AG10803 (cell line): ENCODE measurements around the gene THAP11.

ENCODE experiments used
- DNase-seq: peaks from one replicate; pipeline ENCODE4 v3.0.0; 2010; ENCODE audit warnings: low read depth
- H3K4me3 ChIP-seq: 2 replicates; pipeline ENCODE4 v1.5.1; 2011; ENCODE audit warnings: mild to moderate bottlenecking, low read length, control low read depth
- TF ChIP-seq, protein P1 (sequence below): conservative IDR thresholded peaks from 2 replicates; pipeline ENCODE4 v1.5.1; 2011; ENCODE audit warnings: mild to moderate bottlenecking, low read length, control low read depth, inconsistent platforms

Gene THAP11

DNA sequence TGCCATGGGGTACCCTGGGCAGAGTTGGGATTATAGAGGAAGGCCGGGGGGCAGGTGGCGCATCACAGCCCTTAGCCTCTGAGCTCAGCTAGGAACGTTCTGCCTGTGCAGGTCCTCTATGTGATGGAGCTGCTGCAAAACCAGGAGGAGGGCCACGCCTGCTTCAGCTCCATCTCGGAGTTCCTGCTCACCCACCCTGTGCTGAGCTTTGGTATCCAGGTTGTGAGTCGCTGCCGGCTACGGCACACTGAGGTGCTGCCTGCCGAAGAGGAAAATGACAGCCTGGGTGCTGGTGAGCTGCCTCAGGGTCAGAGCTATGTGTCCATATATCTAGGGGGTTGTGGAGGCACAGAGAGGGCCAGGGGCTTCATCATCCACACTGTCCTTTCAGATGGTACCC lies 36.7 kb downstream of the THAP11 start:
- TF ChIP-seq, protein P1, sequence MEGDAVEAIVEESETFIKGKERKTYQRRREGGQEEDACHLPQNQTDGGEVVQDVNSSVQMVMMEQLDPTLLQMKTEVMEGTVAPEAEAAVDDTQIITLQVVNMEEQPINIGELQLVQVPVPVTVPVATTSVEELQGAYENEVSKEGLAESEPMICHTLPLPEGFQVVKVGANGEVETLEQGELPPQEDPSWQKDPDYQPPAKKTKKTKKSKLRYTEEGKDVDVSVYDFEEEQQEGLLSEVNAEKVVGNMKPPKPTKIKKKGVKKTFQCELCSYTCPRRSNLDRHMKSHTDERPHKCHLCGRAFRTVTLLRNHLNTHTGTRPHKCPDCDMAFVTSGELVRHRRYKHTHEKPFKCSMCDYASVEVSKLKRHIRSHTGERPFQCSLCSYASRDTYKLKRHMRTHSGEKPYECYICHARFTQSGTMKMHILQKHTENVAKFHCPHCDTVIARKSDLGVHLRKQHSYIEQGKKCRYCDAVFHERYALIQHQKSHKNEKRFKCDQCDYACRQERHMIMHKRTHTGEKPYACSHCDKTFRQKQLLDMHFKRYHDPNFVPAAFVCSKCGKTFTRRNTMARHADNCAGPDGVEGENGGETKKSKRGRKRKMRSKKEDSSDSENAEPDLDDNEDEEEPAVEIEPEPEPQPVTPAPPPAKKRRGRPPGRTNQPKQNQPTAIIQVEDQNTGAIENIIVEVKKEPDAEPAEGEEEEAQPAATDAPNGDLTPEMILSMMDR: no peak
- no peak overlapping the region for H3K4me3 ChIP-seq
- DNase-seq: no peak

- no peak for DNase-seq
- TF ChIP-seq, protein P1: no peak
- no peak overlapping the region for H3K4me3 ChIP-seq
Measured at GRCh38 chr16:67879462-67879861, 37.3 kb downstream of the THAP11 start.

DNA sequence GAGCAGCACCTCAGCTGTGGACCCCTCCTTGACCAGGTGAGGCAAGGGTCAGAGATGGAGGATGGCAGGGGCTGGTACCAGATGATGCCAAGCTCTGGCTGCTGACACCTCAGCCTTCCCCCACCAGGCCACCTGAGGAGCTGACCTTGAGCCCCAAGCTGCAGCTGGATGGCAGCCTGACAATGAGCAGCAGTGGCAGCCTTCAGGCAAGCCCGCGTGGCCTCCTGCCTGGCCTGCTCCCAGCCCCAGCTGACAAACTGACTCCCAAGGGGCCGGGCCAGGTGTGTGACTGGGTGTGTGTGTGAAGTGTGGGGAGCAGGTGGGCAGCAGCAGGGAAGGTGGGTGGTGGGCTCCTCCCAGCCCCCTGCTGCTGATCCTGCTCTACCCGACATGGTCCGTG lies 37.8 kb downstream of the THAP11 start:
- DNase-seq: no peak
- no peak overlapping the region for H3K4me3 ChIP-seq
- TF ChIP-seq, protein P1: no peak

GRCh38 chr16:67880584-67880983 lies 38.5 kb downstream of the THAP11 start:
- no peak for DNase-seq
- TF ChIP-seq, protein P1: no peak
- H3K4me3 ChIP-seq: no peak overlapping the region

DNA sequence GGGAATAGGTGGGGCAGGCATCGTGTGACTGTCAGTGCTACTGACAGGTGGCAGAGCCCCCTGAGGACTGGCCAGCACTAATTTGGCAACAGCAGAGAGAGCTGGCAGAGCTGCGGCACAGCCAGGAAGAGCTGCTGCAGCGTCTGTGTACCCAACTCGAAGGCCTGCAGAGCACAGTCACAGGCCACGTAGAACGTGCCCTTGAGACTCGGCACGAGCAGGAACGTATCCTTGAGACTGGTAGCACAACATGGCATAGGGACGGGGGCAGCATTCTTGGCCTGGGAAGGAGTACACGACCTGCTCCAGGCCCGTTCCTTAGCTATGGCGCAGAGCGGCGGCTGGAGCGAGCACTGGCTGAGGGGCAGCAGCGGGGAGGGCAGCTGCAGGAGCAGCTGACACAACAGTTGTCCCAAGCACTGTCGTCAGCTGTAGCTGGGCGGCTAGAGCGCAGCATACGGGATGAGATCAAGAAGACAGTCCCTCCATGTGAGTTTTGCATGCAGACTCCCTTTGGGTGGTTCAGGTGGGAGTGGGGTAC lies 39.6 kb downstream of the THAP11 start:
- no peak overlapping the region for H3K4me3 ChIP-seq
- no peak for DNase-seq
- TF ChIP-seq, protein P1: no peak

DNA sequence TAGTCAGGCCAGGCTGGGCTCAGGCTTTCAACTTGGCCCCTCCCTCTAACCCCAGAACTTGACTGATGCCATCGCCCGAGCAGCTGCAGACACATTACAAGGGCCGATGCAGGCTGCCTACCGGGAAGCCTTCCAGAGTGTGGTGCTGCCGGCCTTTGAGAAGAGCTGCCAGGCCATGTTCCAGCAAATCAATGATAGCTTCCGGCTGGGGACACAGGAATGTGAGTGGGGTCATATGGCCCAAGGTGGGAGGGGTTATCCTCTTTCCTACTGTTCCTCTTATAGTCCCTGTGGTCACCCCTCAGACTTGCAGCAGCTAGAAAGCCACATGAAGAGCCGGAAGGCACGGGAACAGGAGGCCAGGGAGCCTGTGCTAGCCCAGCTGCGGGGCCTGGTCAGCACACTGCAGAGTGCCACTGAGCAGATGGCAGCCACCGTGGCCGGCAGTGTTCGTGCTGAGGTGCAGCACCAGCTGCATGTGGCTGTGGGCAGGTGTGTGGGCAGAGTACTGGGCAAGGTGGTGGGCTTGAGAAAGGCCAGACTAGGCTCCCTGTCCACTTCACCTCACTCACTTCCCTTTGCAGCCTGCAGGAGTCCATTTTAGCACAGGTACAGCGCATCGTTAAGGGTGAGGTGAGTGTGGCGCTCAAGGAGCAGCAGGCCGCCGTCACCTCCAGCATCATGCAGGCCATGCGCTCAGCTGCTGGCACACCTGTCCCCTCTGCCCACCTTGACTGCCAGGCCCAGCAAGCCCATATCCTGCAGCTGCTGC lies 40.4 kb downstream of the THAP11 start:
- no peak overlapping the region for H3K4me3 ChIP-seq
- TF ChIP-seq, protein P1: no peak
- DNase-seq: peak; percentile 20
